Thymus (tissue), 11 donors: Measurements from ENCODE around the gene CCL1. TPM values are rescaled to one million over a fixed set of nuclear protein-coding genes. Genes with fewer than 3 reads are reported as not detected.

ENCODE experiments used
- DNase-seq, 9 donors: peaks; one replicate each; pipeline ENCODE4 v3.0.0-alpha.2; 2013; ENCODE audit warnings: low spot score in 9 of 9, low read depth in 6 of 9, missing footprints in 1 of 9
- H3K27ac ChIP-seq, 2 donors: one replicate each; pipeline ENCODE4 v1.5.1; 2013; ENCODE audit warnings: control low read depth in 1 of 2, low read depth in 1 of 2, low read length in 1 of 2, mild to moderate bottlenecking in 1 of 2, moderate library complexity in 1 of 2
- H3K27me3 ChIP-seq, 2 donors: one replicate each; pipeline ENCODE4 v1.5.1; 2013; ENCODE audit warnings: low read length in 1 of 2; ENCODE audit not compliant: control insufficient read depth in 2 of 2, insufficient read depth in 1 of 2
- H3K36me3 ChIP-seq, 2 donors: one replicate each; pipeline ENCODE4 v1.5.1; 2013; ENCODE audit warnings: low read length in 1 of 2, mild to moderate bottlenecking in 1 of 2, moderate library complexity in 1 of 2; ENCODE audit not compliant: control insufficient read depth in 2 of 2, insufficient read depth in 2 of 2
- H3K4me1 ChIP-seq, 2 donors: one replicate each; pipeline ENCODE4 v1.5.1; 2013; ENCODE audit warnings: low read length in 2 of 2; ENCODE audit not compliant: control insufficient read depth in 2 of 2, insufficient read depth in 2 of 2
- H3K4me3 ChIP-seq, 2 donors: one replicate each; pipeline ENCODE4 v1.5.1; 2013; ENCODE audit warnings: low read length in 2 of 2, control low read depth in 1 of 2, mild to moderate bottlenecking in 1 of 2
- H3K9me3 ChIP-seq, 2 donors: one replicate each; pipeline ENCODE4 v1.5.1; 2013; ENCODE audit warnings: low read length in 1 of 2, mild to moderate bottlenecking in 1 of 2; ENCODE audit not compliant: control insufficient read depth in 2 of 2, insufficient read depth in 1 of 2
- WGBS: extraction: QIAGEN DNeasy Blood & Tissue Kit; methylation state at CpG from one replicate; pipeline ENCODE4 v1.1.7; 2013; 5-methylcytosine and 5-hydroxymethylcytosine counted together
- polyA plus RNA-seq: library from polyadenylated mRNA; stranded (reverse); fragments of 200-250 nt; gene quantifications from one replicate; pipeline ENCODE4 v1.2.3, GENCODE V29; 2013
- total RNA-seq: library from RNA; stranded (reverse); fragments of 120-200 nt; gene quantifications from one replicate; pipeline ENCODE4 v1.2.4, GENCODE V29; 2013
- donor health status: healthy.

CCL1 gene
- total and polyA plus RNA-seq, 2 donors, result 0.71 to 6.2 TPM

- Histone ChIP-seq H3K9me3 (no peaks in the 10 kb centered on the region), H3K27me3 (no peaks in the 10 kb centered on the region), H3K4me1 (peaks cover 0 to under 1% of the 10 kb centered on the region in 2 donors), H3K27ac (no peak within 1 kb of the TSS), H3K4me3 (no peak within 1 kb of the TSS), H3K36me3 (no peaks in the 10 kb centered on the region)
- DNase-seq, result no peak
- WGBS, result 91% methylated on average over 2 of the region's 2 CpGs
Observed at GRCh38 chr17:34319039-34319483, 44.0 kb downstream of the CCL1 start, which contains the start of gene CCL8. TSS of gene CCL8 (plus strand) at chr17:34319435. CDS start at chr17:34319502, 67 bp downstream.

DNA sequence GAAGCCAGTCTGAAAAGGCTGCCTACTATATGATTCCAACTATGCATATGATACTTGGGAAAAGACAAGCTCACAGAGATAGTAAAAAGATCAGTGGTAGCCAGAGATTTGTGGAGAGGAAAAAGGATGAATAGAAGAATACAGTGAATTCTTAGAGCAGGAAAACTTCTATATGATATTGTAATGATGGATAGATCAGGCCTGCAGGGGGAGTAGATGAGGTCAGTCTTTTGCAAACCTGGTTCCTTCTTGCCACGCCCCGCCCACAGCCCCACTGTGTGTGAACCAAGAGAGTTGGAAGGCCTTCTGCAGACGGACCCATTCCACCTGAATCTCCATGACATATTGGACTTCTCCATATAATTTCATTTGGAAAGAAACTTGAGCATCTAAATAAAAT, 44.6 kb downstream of the CCL1 start:
- no peaks in the 10 kb centered on the region for H3K27me3 ChIP-seq
- H3K4me3 ChIP-seq, result no peak overlapping the region
- WGBS, result 91% methylated on average over 3 of the region's 3 CpGs
- H3K4me1 ChIP-seq, result peaks cover 0 to 2% of the 10 kb centered on the region in 2 donors
- H3K9me3 ChIP-seq, result no peaks in the 10 kb centered on the region
- H3K27ac ChIP-seq, result no peak overlapping the region
- no peaks in the 10 kb centered on the region for H3K36me3 ChIP-seq
- DNase-seq, result peak in 1 of 9 donors; percentile 22

- Histone ChIP-seq H3K4me3 (no peak overlapping the region), H3K36me3 (no peaks in the 10 kb centered on the region), H3K27me3 (no peaks in the 10 kb centered on the region), H3K9me3 (no peaks in the 10 kb centered on the region), H3K4me1 (peaks cover 0 to 2% of the 10 kb centered on the region in 2 donors), H3K27ac (no peak overlapping the region)
- 57% methylated on average over 4 of the region's 4 CpGs for WGBS
- no peak for DNase-seq
Observed at GRCh38 chr17:34314279-34314678, 48.8 kb downstream of the CCL1 start.

GRCh38 chr17:34313164-34313563, 49.9 kb downstream of the CCL1 start:
- Histone ChIP-seq H3K27me3 (no peaks in the 10 kb centered on the region), H3K9me3 (no peaks in the 10 kb centered on the region), H3K27ac (no peak overlapping the region), H3K4me1 (peaks cover 0 to 2% of the 10 kb centered on the region in 2 donors), H3K4me3 (no peak overlapping the region), H3K36me3 (no peaks in the 10 kb centered on the region)
- no peak for DNase-seq
- WGBS, result 95% methylated on average over 4 of the region's 4 CpGs

- no peaks in the 10 kb centered on the region for H3K27me3 ChIP-seq
- no peak for DNase-seq
- H3K27ac ChIP-seq, result no peak overlapping the region
- H3K4me3 ChIP-seq, result no peak overlapping the region
- H3K9me3 ChIP-seq, result no peaks in the 10 kb centered on the region
- H3K4me1 ChIP-seq, result peaks cover 0 to 5% of the 10 kb centered on the region in 2 donors
- 89% methylated on average over 5 of the region's 5 CpGs for WGBS
- no peaks in the 10 kb centered on the region for H3K36me3 ChIP-seq
Observed at GRCh38 chr17:34312080-34312479, 51.0 kb downstream of the CCL1 start.

DNA sequence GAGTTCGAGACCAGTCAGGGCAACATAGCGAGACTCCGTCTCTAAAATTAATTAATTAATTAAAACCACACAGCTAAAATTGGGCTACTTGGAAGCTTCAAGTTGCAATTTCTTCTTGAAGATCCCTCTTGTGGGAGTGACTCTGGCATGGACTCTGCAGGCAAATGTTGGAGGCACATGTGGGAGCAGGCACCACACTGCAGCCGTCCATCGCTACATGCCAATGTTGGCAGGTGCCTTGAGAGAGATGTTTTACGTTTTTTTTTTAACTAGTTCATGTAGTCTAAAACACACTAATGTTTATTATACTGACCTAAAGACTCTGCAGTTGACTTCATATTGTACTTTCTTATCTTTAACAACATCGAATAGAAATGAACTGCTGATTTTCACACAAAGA, 51.7 kb downstream of the CCL1 start:
- no peak for DNase-seq
- H3K27me3 ChIP-seq, result no peaks in the 10 kb centered on the region
- H3K4me3 ChIP-seq, result no peak overlapping the region
- WGBS, result 96% methylated on average over 7 of the region's 7 CpGs
- peaks cover 0 to 7% of the 10 kb centered on the region in 2 donors for H3K4me1 ChIP-seq
- H3K36me3 ChIP-seq, result no peaks in the 10 kb centered on the region
- H3K9me3 ChIP-seq, result no peaks in the 10 kb centered on the region
- no peak overlapping the region for H3K27ac ChIP-seq

Other genes starting within 250 kb of the CCL1 start
- gene CCL2, start 107.9 kb downstream of the CCL1 start, total RNA-seq, result 46.1 TPM
- 165 TPM for gene CCL2, start 107.9 kb downstream of the CCL1 start, polyA plus RNA-seq
- 0.47 TPM for gene CCL7, start 93.0 kb downstream of the CCL1 start, total RNA-seq
- gene CCL7, start 93.0 kb downstream of the CCL1 start, polyA plus RNA-seq, result 5.4 TPM
- gene CCL11, start 77.5 kb downstream of the CCL1 start, total RNA-seq, result 0.33 TPM
- 0.87 TPM for gene CCL11, start 77.5 kb downstream of the CCL1 start, polyA plus RNA-seq
- gene CCL8, start 43.8 kb downstream of the CCL1 start, total RNA-seq, result 1.4 TPM
- 2.9 TPM for gene CCL8, start 43.8 kb downstream of the CCL1 start, polyA plus RNA-seq
- 22.0 TPM for gene CCL13, start 6.8 kb downstream of the CCL1 start, total RNA-seq
- gene CCL13, start 6.8 kb downstream of the CCL1 start, polyA plus RNA-seq, result 10.7 TPM
- 0.09 TPM for gene TMEM132E, start 216.3 kb upstream of the CCL1 start, total RNA-seq
- 0.78 TPM for gene TMEM132E, start 216.3 kb upstream of the CCL1 start, polyA plus RNA-seq